HG02571 (cell line): ENCODE results near the gene AP1G1.
"Not testable (repeated sequence)": the region's sequence is repeated elsewhere in the genome, so short reads cannot be mapped to it uniquely, and the experiment has no call there.

Experiments used
- ATAC-seq: cut with Tn5 transposase; IDR thresholded peaks from one replicate; pipeline ENCODE4 v1.9.1; 2021; ENCODE audit warnings: mild to moderate bottlenecking, moderate library complexity; ENCODE audit not compliant: unreplicated experiment

AP1G1 gene

GRCh38 chr16:71810155-71810530 is 1.5 kb upstream of the AP1G1 start:
- not testable (repeated sequence) for ATAC-seq

GRCh38 chr16:71807905-71808592 is 585 bp downstream of the AP1G1 start:
- peak; percentile 36 for ATAC-seq

DNA sequence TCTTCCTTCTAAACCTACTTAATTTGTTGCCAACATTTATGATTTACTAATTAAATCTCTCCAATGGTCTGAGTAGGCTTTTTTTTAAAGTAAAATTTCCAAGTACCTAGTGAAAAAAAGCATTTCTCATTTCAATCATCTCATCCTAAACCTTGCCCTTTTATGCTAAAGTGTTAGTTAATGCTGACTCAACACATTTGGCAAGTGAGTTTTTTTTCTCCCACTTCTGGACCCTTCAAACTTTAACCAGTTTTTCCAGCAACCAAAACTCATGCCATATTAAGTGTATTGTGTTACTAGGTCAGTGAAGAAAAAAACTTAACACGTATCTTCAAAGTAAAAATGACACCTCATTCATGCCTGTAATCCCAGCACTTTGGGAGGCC is 5.3 kb downstream of the AP1G1 start:
- ATAC-seq, result no peak

DNA sequence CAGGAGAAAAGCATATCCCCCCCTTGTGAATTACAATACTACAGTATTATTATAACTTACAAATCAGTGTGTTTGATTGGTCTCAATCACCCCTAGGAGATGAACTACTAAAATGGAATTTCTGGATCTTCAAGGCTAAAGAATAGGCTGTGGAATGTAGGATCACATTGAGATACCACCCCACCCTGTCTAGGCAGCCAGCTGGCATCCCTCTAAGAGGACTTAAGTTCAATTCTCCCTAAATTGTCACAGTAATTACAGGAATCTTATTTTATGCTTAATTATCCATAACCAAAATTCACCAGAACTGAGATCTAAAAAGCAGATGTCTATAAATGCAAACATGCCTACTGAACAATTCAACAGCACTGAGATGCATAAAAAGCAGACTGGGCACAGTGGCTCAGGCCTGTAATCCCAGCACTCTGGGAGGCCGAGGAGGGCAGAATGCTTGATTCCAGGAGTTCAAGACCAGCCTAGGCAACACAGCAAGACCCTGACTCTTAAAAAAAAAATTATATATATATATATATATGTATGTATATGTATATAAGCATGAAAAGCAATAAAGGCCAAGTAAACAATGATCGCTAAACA is 12.0 kb downstream of the AP1G1 start:
- ATAC-seq, result no peak

- no peak for ATAC-seq
Measured at GRCh38 chr16:71794943-71795342, 13.7 kb downstream of the AP1G1 start.

- no peak for ATAC-seq
Measured at GRCh38 chr16:71794018-71794417, 14.6 kb downstream of the AP1G1 start.

DNA sequence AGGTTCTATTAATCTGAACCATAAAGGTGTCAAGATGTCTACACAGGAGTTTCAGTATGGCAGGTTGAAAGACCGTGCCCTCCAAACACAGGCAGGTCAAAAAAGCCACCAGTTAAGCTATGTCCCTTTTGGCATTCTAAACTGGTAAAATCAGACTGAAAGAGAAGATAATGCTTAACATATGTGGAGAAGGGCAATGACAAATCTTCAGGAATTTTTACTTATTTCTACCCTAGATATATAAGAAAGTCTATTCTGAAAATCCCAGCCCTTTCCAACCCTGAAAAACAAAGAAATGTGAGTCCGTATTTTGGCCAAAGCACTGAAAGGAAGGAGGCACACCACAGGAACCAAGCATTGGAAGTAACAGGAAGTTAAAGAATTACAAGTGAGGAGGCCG is 16.5 kb downstream of the AP1G1 start:
- ATAC-seq, result no peak

DNA sequence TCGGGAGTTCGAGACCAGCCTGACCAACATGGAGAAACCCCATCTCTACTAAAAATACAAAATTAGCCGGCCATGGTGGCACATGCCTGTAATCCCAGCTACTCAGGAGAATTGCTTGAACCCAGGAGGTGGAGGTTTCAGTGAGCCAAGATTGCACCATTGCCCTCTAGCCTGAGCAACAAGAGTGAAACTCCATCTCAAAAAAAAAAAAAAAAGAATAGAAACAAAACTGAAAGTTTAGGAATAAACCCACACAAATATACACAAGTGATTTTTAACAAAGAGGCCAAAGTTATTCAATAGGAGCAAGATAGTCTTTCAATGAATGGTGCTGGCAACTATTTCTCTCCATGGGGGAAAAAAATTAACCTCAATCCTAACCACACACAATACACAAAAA is 18.3 kb downstream of the AP1G1 start:
- not testable (repeated sequence) for ATAC-seq

DNA sequence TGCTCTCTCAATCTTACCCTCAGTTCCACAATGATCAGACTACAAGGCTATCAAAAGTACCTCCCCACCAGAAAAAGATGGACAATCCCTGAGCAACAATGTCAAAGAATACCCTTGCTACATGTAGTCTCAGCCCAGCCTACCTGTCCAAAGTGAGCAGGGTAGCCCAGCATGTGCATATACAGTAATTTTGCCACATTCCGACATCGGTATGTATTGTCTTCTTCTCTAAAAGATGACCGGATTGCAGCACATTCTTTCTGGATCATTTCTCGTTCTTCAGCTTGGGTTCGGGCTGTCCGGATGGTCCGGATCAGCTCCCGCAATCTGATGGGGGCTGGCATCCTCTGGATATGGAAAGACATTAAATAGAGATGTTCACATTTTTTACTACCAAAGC is 19.5 kb downstream of the AP1G1 start:
- no peak for ATAC-seq

DNA sequence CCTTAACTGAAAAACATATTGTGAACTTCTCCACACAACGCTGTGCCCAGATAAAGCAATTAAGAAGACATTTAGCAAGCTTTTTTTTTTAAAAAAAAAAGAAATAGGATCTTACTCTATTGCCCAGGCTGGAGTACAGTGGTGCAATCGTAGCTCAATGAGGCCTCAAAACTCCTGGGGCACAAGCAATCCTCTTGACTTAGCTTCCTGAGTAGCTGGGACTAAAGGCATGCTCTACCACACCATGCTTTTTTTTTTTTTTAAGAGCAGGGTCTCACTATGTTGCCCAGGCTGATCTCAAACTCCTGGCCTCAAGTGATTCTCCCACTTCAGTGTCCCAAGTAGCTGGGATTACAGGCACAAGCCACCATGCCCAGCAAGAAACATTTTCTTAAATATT is 20.1 kb downstream of the AP1G1 start:
- ATAC-seq, result no peak

- ATAC-seq, result not testable (repeated sequence)
Measured at GRCh38 chr16:71785143-71785542, 23.5 kb downstream of the AP1G1 start.

- ATAC-seq, result no peak
Measured at GRCh38 chr16:71784093-71784492, 24.5 kb downstream of the AP1G1 start.

GRCh38 chr16:71781741-71782140 is 26.9 kb downstream of the AP1G1 start:
- no peak for ATAC-seq

- ATAC-seq, result no peak
Measured at GRCh38 chr16:71780521-71781089, 28.0 kb downstream of the AP1G1 start.

DNA sequence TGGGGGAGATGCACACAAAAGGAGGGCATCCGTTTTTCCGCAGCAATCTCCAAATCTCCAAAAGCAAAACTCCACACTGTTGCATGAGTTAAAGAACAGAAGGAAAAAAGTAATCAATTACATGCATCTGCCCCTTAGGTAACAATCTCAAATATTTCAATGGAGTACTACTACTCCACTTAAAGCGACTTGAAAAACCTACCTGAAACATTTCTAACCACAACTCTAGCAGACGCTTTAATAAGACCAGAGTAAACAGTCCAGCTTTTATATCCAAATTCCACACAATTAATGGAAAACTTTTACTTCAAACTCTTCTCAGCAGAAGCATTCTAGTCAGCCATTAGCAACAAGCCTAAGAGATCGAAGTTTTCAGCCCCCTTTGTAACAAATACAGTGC is 29.9 kb downstream of the AP1G1 start:
- no peak for ATAC-seq

GRCh38 chr16:71777329-71777728 is 31.3 kb downstream of the AP1G1 start:
- no peak for ATAC-seq

DNA sequence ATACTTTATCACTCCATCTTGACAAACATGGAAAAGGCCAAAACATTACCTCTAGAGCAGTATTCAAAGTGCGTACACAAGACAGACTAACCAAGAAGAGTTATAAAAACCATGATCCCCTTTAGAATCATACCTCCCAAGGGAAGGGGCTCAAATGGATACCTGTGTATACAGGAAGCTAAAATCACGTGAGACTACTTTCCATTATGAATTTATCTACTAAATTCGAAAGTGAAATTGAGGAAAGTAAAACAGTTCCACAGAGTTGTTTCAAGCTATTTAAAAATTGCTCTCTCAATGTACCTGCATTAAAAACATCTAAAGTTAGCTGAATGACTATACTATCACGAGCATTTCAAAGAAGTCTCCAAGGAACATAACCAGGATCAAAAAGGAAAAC is 32.7 kb downstream of the AP1G1 start:
- ATAC-seq, result no peak

- ATAC-seq, result no peak
Measured at GRCh38 chr16:71771571-71771970, 37.1 kb downstream of the AP1G1 start.

GRCh38 chr16:71769222-71769621 is 39.4 kb downstream of the AP1G1 start:
- ATAC-seq, result no peak

GRCh38 chr16:71767060-71767900 is 41.4 kb downstream of the AP1G1 start:
- no peak for ATAC-seq

GRCh38 chr16:71762186-71762585 is 46.4 kb downstream of the AP1G1 start:
- ATAC-seq, result no peak

GRCh38 chr16:71761097-71761496 is 47.5 kb downstream of the AP1G1 start:
- no peak for ATAC-seq
